Smooth muscle cell of the pulmonary artery (primary cell): Measurements from ENCODE around the gene STK10. TPM values are rescaled to one million over a fixed set of nuclear protein-coding genes. Genes with fewer than 3 reads are reported as not detected.

Experiments used
- total RNA-seq: library from RNA; depleted of rRNA; stranded (reverse); fragments of >200 nt; gene quantifications from 2 replicates; pipeline ENCODE4 v1.2.3, GENCODE V29; 2014

The STK10 gene
- 15.3 and 25.5 TPM in 2 replicates for total RNA-seq

DNA sequence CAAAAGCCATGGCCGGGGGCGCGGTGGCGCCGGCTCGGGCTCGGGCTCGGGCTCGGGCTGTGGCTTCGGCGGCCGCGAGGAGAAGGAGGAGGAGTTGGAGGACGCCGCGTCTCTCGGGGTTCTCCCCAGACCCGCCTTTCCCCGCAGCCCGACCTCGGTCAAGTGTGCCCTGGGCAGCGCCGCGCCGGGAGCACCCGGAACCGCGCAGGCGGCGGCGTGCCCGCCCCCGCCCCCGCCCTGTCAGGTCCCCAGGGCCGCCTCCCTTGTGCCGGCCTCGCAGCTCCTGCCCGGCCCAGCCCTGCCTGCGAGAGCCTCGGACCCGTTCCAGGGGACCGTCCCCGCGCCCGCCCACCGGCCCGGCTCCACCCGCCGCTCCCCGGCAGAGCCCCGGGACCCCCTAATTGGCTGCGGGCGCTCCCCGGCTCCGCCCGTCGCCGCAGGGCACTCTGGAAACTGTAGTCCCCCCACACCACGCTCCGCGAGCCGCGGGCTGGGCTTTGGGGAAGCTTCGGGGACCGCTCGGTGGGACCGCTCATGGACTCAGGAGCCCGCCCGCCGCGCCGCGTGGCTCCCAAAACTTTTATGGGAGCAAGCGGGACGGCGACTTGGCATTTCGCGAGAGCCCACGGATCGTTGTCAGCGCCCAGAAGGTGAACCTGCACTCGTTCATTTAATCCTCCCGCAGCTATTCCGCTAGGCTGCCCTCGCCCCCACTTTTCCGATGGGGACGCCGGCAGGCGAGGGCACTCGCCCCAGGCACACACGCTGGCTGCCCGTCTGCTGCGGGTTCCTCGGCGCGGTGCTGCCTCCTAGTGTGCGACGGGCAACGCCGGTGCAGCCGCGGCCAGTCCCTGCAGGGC, at the start of gene STK10:
STK10 (minus strand) TSS at position 192 of the 860 bp plus-strand sequence; CDS start at position 10, 182 bp downstream.

DNA sequence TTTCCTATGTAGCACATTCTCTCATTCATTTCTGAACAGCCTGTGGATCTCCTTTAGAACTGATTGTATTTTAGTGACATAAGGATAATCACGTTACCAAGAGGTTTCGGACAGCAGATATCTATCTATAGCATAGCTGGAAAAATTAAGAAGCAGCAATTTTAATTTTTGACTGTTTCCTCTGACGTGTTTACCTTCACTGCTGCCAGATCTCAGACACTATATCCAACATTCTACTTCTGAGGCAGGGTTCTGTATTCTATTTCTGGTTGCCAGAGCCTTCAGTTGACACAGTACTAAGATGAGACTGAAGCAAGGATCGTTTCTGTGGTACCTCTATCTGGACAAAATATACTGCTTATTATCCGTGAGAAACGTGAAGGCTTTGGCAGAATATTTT, 5.8 kb upstream of the STK10 start, which contains the start of gene EFCAB9:
EFCAB9 (plus strand) TSS at position 301 of the 400 bp plus-strand sequence; CDS start at position 302, 1 bp downstream.

DNA sequence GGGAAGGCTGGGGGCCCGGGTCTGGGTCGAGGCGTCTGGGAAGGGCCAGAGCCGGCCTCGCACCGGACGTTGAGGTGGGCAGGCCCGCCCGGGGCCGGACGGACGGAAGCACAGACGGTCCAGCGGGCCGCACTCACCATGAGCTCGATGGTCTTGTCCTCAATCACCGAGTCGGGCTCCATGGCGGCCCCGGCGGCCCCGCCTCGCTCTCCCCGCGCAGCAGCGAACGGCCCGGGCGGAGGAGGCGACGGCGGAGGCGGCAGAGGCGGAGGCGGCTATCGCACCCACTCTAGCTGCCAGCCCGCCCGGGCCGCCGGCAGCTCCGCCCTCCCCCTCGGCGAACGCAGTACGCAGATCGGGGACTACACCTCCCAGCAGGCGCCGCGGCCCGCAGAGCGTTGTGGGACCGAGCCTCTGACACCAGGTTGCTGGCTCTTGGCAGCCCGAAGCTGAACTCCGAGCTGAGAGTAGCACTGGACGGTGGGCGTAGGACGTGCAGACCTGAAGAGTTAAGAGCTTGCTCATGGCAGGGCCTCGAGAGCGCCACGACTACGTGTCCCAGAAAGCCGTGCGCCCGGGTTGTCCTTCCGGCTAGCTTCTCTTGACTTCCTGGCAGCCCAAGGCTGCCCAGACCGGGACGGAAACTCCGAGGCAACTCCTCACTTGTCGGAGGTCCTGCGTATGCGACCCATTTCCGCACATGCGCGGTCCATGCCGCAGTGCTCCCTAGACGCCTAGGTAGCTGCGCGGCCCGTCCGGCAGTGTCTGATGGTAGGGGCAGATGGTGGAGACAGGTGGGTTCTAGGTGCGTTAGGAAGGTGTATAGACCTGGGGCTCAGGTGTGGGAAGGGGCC, 181.5 kb downstream of the STK10 start, which contains the start of gene FBXW11:
FBXW11 (minus strand) TSS at position 318 of the 854 bp plus-strand sequence; CDS start at position 182, 136 bp downstream.

Other genes with a start within 250 kb of the STK10 start
- 95.8 and 105 TPM in 2 replicates for gene FBXW11, start 181.6 kb downstream of the STK10 start, total RNA-seq
- not detected in 2 replicates for gene EFCAB9, start 5.9 kb upstream of the STK10 start, total RNA-seq
- gene UBTD2, start 95.5 kb upstream of the STK10 start, total RNA-seq = 19.8 and 29.0 TPM in 2 replicates